Astrocyte (in vitro differentiated cells and primary cell): Measurements from ENCODE around the gene ARV1. TPM values are rescaled to one million over a fixed set of nuclear protein-coding genes. Genes with fewer than 3 reads are reported as not detected.
"Not testable (repeated sequence)": the region's sequence is repeated elsewhere in the genome, so short reads cannot be mapped to it uniquely, and the experiment has no call there.

Experiments used
- DNase-seq: peaks from one replicate; pipeline ENCODE4 v3.0.0-alpha.2; 2010; ENCODE audit warnings: low read depth
- FAIRE-seq: peaks from 2 replicates; lab custom pipeline; 2011; peaks lifted over from hg19 to GRCh38; lab: Jason Lieb, UNC
- H2AFZ ChIP-seq: 2 replicates; pipeline ENCODE4 v1.6.0; 2012; ENCODE audit warnings: low read depth, low read length, inconsistent platforms
- H3K27ac ChIP-seq: 2 replicates; pipeline ENCODE4 v1.5.1; 2011; ENCODE audit warnings: low read depth, low read length, inconsistent platforms
- H3K27me3 ChIP-seq: 2 replicates; pipeline ENCODE4 v1.6.0; 2011; ENCODE audit warnings: low read length, inconsistent platforms; ENCODE audit not compliant: insufficient read depth
- H3K36me3 ChIP-seq: 2 replicates; pipeline ENCODE4 v1.5.1; 2011; ENCODE audit warnings: low read length, inconsistent platforms; ENCODE audit not compliant: insufficient read depth
- H3K4me1 ChIP-seq: 2 replicates; pipeline ENCODE4 v1.5.1; 2011; ENCODE audit warnings: low read length, inconsistent platforms; ENCODE audit not compliant: insufficient read depth
- H3K4me2 ChIP-seq: 2 replicates; pipeline ENCODE4 v1.6.0; 2012; ENCODE audit warnings: low read length, inconsistent platforms
- H3K4me3 ChIP-seq: 2 replicates; pipeline ENCODE4 v1.5.1; 2011; ENCODE audit warnings: low read depth, mild to moderate bottlenecking, low read length, inconsistent platforms; ENCODE audit not compliant: insufficient read depth
- H3K79me2 ChIP-seq: 2 replicates; pipeline ENCODE4 v1.6.0; 2012; ENCODE audit warnings: mild to moderate bottlenecking, low read length, inconsistent platforms; ENCODE audit not compliant: insufficient read depth
- H3K9ac ChIP-seq: 2 replicates; pipeline ENCODE4 v1.6.0; 2012; ENCODE audit warnings: mild to moderate bottlenecking, low read length, inconsistent platforms
- H3K9me3 ChIP-seq: 2 replicates; pipeline ENCODE4 v1.5.1; 2012; ENCODE audit warnings: low read depth, mild to moderate bottlenecking, low read length, inconsistent platforms; ENCODE audit not compliant: insufficient read depth
- H4K20me1 ChIP-seq: 2 replicates; pipeline ENCODE4 v1.6.0; 2012; ENCODE audit warnings: low read length, inconsistent platforms; ENCODE audit not compliant: insufficient read depth
- H3K27ac Mint-ChIP-seq: one replicate; pipeline ENCODE4 v1.8.0; 2021; ENCODE audit warnings: mild to moderate bottlenecking, mixed read lengths; ENCODE audit not compliant: unreplicated experiment
- H3K27me3 Mint-ChIP-seq: one replicate; pipeline ENCODE4 v1.8.0; 2021; ENCODE audit warnings: low read depth, mixed read lengths; ENCODE audit not compliant: unreplicated experiment
- H3K36me3 Mint-ChIP-seq: one replicate; pipeline ENCODE4 v1.8.0; 2021; ENCODE audit warnings: low read depth, mixed read lengths; ENCODE audit not compliant: unreplicated experiment
- H3K4me1 Mint-ChIP-seq: one replicate; pipeline ENCODE4 v1.8.0; 2021; ENCODE audit warnings: low read depth, mixed read lengths; ENCODE audit not compliant: unreplicated experiment
- H3K4me3 Mint-ChIP-seq: one replicate; pipeline ENCODE4 v1.8.0; 2021; ENCODE audit warnings: mild to moderate bottlenecking, moderate library complexity, mixed read lengths; ENCODE audit not compliant: unreplicated experiment
- H3K9me3 Mint-ChIP-seq: one replicate; pipeline ENCODE4 v1.8.0; 2021; ENCODE audit warnings: mild to moderate bottlenecking, mixed read lengths; ENCODE audit not compliant: unreplicated experiment
- CTCF ChIP-seq: IDR thresholded peaks from 2 replicates; pipeline ENCODE4 v1.5.1; 2011; ENCODE audit warnings: low read depth, mild to moderate bottlenecking, inconsistent platforms, low read length, moderate library complexity; ENCODE audit not compliant: insufficient read depth
- EZH2 ChIP-seq: IDR thresholded peaks from 2 replicates; pipeline ENCODE4 v1.6.1; 2012; ENCODE audit warnings: mild to moderate bottlenecking, low read length, inconsistent platforms; ENCODE audit not compliant: insufficient read depth
- total RNA-seq: library from RNA; stranded (reverse); gene quantifications from 2 replicates; pipeline ENCODE4 v1.2.1, GENCODE V29; 2021

The ARV1 gene
- total RNA-seq, 1 donor from 2014 or later, result 14.4 TPM

GRCh38 chr1:231048419-231048818, 69.5 kb downstream of the ARV1 start:
- not testable (repeated sequence) for H3K27ac Mint-ChIP-seq, FAIRE-seq, H3K4me3 Mint-ChIP-seq, H3K9me3 Mint-ChIP-seq, H3K79me2 ChIP-seq, H4K20me1 ChIP-seq, H3K4me1 ChIP-seq, H3K4me3 ChIP-seq, H3K4me1 Mint-ChIP-seq, H2AFZ ChIP-seq, H3K9me3 ChIP-seq, DNase-seq, H3K36me3 Mint-ChIP-seq, H3K36me3 ChIP-seq, H3K4me2 ChIP-seq, H3K27ac ChIP-seq, H3K9ac ChIP-seq
- peaks cover 15% of the 10 kb centered on the region for H3K27me3 ChIP-seq
- peaks cover 24% of the 10 kb centered on the region for H3K27me3 Mint-ChIP-seq

GRCh38 chr1:231049121-231049979, 70.5 kb downstream of the ARV1 start:
- H3K4me3 ChIP-seq, result no peak overlapping the region
- no peak for FAIRE-seq
- Mint-ChIP-seq H3K4me3 (no peak overlapping the region), H3K27ac (no peak overlapping the region), H3K4me1 (peaks cover 6% of the 10 kb centered on the region), H3K9me3 (peaks cover 9% of the 10 kb centered on the region), H3K36me3 (no peaks in the 10 kb centered on the region), H3K27me3 (peaks cover 24% of the 10 kb centered on the region)
- TF ChIP-seq EZH2 (no peak), CTCF (no peak)
- H3K79me2 ChIP-seq, result no peaks in the 10 kb centered on the region
- no peak for DNase-seq
- no peak overlapping the region for H3K4me2 ChIP-seq
- no peaks in the 10 kb centered on the region for H3K9me3 ChIP-seq
- H3K9ac ChIP-seq, result no peak overlapping the region
- no peak overlapping the region for H2AFZ ChIP-seq
- no peaks in the 10 kb centered on the region for H4K20me1 ChIP-seq
- H3K27ac ChIP-seq, result no peak overlapping the region
- no peaks in the 10 kb centered on the region for H3K36me3 ChIP-seq
- H3K4me1 ChIP-seq, result no peaks in the 10 kb centered on the region
- H3K27me3 ChIP-seq, result peaks cover 15% of the 10 kb centered on the region

Other genes starting within 250 kb of the ARV1 start
- not detected in 2 replicates for gene CAPN9, start 231.7 kb upstream of the ARV1 start, total RNA-seq
- gene C1orf198, start 110.6 kb upstream of the ARV1 start, total RNA-seq, result 102 and 107 TPM in 2 replicates
- 13.0 and 15.8 TPM in 2 replicates for gene TTC13, start 233 bp upstream of the ARV1 start, total RNA-seq
- gene FAM89A, start 61.2 kb downstream of the ARV1 start, total RNA-seq, result 9.6 and 12.6 TPM in 2 replicates
- 0.89 and 1.1 TPM in 2 replicates for gene TRIM67, start 183.0 kb downstream of the ARV1 start, total RNA-seq